Tibial nerve (tissue), 4 donors: Measurements from ENCODE around the gene WT1.

Experiments
- EP300 ChIP-seq, 2 donors: sonication (generic); formaldehyde crosslinking; IDR thresholded peaks; one replicate each; pipeline ENCODE4 v1.6.1; 2017; ENCODE audit warnings: antibody characterized with exemption in 2 of 2, mild to moderate bottlenecking in 1 of 2
- POLR2A ChIP-seq, 2 donors: fragments of 450-650 bp; IDR thresholded peaks; one replicate each; pipeline ENCODE4 v1.6.1; 2017; ENCODE audit warnings: antibody characterized with exemption in 2 of 2, mild to moderate bottlenecking in 2 of 2, moderate library complexity in 2 of 2
- TF ChIP-seq, protein P1 (sequence below), 5 experiments: fragments of 200-600 bp in 3 of 5; fragments of 450-650 bp in 2 of 5; sonication (generic) in 3 of 5; IDR thresholded peaks; one replicate each; pipeline ENCODE4 v1.5.1; 2016 to 2019; ENCODE audit warnings: antibody characterized with exemption in 5 of 5, mild to moderate bottlenecking in 3 of 5, moderate library complexity in 2 of 5

DNA sequence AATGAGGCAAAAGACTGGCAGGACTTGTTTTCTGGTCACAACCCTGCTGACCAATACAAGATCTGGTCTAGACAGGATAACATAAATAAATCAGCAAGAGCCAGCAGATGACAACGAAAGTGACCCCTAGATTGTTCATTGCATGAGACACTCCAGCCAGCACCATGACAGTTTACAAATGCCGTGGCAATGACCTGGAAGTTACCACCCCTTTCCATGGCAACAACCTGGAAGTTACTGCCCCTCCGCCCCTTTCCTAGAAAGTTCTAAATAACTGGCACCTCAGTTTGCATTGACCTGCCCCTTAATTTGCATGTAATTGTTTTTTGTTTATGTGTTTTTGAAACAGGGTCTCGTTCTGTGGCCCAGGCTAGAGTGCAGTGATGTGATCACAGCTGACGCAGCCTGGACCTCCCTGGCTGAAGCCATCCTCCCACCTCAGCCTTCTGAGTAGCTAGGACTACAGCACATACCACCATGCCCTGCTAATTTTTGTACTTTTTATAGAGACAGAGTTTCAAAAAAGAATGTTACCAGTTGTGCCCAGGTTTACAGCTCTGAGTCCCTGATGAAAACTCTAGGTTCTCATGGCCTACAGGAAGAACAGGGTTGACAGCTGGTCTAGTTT is 38.1 kb upstream of the WT1 start:
- TF ChIP-seq, protein P1, sequence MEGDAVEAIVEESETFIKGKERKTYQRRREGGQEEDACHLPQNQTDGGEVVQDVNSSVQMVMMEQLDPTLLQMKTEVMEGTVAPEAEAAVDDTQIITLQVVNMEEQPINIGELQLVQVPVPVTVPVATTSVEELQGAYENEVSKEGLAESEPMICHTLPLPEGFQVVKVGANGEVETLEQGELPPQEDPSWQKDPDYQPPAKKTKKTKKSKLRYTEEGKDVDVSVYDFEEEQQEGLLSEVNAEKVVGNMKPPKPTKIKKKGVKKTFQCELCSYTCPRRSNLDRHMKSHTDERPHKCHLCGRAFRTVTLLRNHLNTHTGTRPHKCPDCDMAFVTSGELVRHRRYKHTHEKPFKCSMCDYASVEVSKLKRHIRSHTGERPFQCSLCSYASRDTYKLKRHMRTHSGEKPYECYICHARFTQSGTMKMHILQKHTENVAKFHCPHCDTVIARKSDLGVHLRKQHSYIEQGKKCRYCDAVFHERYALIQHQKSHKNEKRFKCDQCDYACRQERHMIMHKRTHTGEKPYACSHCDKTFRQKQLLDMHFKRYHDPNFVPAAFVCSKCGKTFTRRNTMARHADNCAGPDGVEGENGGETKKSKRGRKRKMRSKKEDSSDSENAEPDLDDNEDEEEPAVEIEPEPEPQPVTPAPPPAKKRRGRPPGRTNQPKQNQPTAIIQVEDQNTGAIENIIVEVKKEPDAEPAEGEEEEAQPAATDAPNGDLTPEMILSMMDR (IDR thresholded peaks at IDR 0.05) = no peak
- TF ChIP-seq POLR2A (IDR thresholded peaks at IDR 0.05) (no peak), EP300 (IDR thresholded peaks at IDR 0.05) (no peak)
